ENCODE measurements around the gene PCSK2.

The PCSK2 gene

GRCh38 chr20:17406051-17406590 is 179.3 kb downstream of the PCSK2 start:
- DNase-seq, result no peak

GRCh38 chr20:17407550-17407949 is 180.7 kb downstream of the PCSK2 start:
- no peak for DNase-seq

GRCh38 chr20:17417225-17417624 is 190.4 kb downstream of the PCSK2 start:
- no peak for DNase-seq

DNA sequence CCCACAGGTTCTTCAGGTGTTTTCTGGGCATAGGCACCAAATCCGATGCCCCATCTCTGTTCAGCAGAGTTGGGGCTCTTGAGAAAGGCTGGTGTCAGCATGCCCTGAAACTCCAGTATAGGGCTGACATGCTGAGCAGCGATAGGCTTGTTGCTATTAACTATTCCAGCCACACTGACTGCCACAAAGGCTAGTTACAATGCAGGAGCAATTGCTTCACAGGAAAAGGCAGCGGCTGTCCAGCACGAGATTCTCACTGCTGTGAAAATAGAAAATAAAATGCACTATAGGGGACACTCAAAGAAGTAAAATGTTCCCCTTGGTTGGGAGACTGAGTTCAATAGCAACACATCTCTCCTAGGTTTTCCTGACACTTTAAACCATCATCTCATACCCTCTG is 191.9 kb downstream of the PCSK2 start:
- no peak for DNase-seq

DNA sequence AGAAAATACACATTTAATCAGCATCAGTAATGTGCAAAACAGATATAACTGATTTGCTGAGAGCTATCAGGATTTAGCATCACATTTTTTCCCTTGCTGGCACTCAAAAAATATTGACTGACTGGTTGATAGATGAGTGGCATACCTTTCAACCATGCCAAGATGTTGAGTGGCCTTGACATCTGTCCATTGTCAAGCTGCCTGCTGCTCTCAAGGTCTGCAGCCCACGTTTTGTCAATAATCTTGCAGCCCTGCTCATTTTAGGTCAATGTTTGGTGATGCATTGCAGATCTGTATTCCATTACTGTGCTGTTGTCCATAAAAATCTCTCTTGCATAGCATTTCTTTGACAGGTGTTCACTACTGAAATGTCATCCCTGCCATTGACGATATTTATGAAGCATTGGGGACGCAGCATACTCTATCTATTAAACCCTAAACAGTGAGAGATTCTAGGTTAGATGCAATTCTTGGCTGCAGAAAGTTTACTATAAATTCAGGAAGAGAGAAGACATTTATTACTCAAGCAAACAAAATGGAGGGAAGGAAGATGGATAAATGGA is 192.7 kb downstream of the PCSK2 start:
- DNase-seq, result no peak

GRCh38 chr20:17421493-17421892 is 194.7 kb downstream of the PCSK2 start:
- DNase-seq, result no peak

GRCh38 chr20:17423782-17424181 is 196.9 kb downstream of the PCSK2 start:
- DNase-seq, result no peak

DNA sequence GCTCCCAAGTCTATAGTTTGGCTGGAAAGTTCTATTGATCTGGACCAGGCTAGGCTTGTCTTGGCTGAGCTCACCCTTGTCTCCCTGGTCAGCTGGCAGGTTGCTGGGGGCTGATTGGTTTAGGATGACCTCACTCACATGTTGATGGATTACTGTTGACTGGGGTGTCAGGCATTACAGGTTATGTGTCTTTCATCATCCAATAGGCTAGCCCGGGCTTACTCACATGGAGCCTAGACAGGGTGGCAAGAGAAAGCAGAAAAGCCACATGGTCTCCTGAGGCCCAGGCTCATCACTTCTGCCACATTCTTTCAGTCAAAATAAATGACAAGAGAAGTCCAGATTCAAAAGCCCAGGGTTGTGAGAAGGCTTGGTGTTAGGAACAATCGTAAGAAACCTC is 200.8 kb downstream of the PCSK2 start:
- no peak for DNase-seq

GRCh38 chr20:17430125-17430950 is 203.5 kb downstream of the PCSK2 start:
- DNase-seq, result no peak

- peak; percentile 14 to 29 for DNase-seq
These were observed 205.0 kb downstream of the PCSK2 start for GRCh38 chr20:17431621-17432364.

- no peak for DNase-seq
These were observed 209.8 kb downstream of the PCSK2 start for GRCh38 chr20:17436664-17437063.

DNA sequence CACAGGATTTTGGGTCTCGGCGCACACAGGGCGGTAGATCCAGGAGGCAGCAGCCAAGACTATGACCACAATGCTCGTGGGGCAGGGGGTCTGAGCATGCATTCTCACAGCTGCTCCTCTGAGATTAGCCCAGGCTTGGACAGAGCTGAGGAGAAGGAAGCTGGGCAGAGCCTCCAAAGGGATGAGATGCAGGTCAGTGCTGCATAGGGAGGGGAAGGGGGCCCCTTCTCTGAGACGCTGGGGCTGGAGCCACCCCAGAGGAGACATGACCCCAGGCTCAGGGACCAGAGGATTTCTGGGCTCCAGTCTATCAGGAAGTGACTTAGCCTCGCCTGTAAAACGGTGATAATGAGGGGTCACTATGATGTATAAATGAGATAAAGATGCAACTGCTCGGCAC is 210.4 kb downstream of the PCSK2 start:
- no peak for DNase-seq

DNA sequence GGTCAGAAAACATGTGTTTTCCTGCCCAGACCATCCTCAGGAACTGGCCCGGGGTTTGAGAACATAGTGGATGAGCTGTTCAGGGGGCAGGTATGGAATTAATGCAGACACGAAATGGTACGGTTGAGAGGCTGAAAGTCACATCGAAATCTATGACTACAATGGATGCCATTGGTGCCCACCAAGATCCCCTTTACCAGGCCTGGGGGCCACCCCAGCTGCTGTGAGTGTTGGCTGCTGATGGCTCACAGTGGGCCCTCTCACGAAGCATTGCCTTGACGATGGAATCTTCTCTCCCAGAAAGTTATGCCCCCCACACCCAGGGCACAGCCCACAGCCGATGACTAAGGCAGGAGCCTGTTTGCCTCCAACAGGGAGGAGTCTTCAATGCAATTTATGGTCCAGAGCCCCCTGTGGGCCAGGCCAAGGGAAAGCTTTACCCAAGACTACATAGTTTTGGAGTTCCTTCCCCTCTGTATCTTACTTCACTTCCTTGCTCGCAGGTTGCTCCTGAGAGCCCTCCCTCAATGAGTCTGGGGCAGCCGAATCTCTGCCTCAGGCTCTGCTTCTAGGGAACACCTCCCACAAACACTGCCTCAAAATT is 211.7 kb downstream of the PCSK2 start:
- no peak for DNase-seq

- no peak for DNase-seq
These were observed 212.9 kb downstream of the PCSK2 start for GRCh38 chr20:17439616-17440296.

GRCh38 chr20:17441745-17442144 is 214.9 kb downstream of the PCSK2 start:
- DNase-seq, result no peak

- DNase-seq, result no peak
These were observed 215.7 kb downstream of the PCSK2 start for GRCh38 chr20:17442588-17442987.

GRCh38 chr20:17443131-17443858 is 216.5 kb downstream of the PCSK2 start:
- no peak for DNase-seq

DNA sequence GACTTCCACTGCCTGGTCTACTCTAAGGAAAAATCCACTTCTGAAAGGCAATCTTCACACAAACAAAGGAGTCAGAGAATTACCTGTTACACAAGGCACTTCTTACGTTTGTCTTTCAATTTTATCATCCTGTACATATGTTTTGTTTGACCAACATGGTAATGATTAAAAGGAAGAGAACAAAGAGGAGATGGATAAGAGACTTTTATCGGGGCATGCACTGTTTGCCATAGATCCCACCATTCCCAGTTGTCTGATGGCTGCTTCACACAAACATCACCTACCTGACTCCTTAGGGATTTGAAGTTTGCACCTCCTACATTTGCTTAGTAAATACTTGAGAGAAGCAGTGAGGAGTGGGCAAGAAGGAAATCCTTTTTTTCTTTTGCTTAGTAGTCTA is 217.3 kb downstream of the PCSK2 start:
- DNase-seq, result no peak

- DNase-seq, result no peak
These were observed 218.7 kb downstream of the PCSK2 start for GRCh38 chr20:17445543-17445942.

DNA sequence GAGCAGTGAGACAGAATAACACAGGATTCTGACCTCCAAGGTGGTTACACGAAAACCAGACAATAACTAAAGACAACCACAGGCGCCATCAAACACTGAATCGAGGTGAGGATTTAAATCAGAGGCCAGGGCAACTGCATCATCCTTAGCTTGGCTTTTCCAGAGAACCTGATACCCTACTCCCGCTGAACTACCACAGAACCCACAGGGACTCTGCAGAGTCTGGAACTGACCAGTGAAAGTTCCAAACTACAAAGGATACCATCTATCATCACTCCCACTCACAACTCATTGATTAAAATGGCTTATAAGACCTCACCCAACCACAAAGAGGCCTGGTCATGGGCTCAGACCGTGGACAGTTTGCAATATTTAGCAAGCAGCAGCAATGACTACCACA is 219.3 kb downstream of the PCSK2 start:
- no peak for DNase-seq

DNA sequence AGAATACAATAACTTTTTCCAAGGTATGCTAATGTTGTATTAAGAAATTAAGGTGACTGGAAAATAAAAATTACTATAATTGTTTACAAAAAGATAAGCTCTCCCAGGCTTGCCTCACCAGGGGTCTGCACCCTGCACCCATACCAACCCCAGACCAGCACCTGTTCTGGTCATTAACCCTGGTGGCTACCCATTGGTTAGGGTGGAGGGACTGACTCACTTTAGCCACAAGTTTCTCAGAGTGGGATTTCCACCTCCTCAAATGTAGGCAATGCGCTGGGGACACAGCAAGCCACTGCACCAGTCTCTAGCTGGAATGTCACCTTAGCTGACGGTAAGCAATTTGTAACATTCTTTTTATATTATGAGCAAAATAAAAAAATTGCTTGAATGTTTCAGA is 221.2 kb downstream of the PCSK2 start:
- DNase-seq, result no peak

GRCh38 chr20:17449031-17449430 is 222.2 kb downstream of the PCSK2 start:
- no peak for DNase-seq
